Measurements from ENCODE around the gene SLC4A7.
A peak's percentile ranks its signal among the peaks of the same experiment; 100 is the strongest.
"Not testable (repeated sequence)": the region's sequence is repeated elsewhere in the genome, so short reads cannot be mapped to it uniquely, and the experiment has no call there.

The SLC4A7 gene

GRCh38 chr3:27484015-27484844 is at the start of gene SLC4A7:
Gene SLC4A7 (minus strand): TSS chr3:27484384. CDS start chr3:27484126, 258 bp downstream.
- peak; percentile 98 for DNase-seq (ENCODE audit: low read depth)

- DNase-seq (ENCODE audit: low read depth), result no peak
Observed at GRCh38 chr3:27533261-27533607, 49.0 kb upstream of the SLC4A7 start.

- DNase-seq (ENCODE audit: low read depth), result no peak
Observed at GRCh38 chr3:27532426-27533260, 48.5 kb upstream of the SLC4A7 start.

- DNase-seq (ENCODE audit: low read depth), result not testable (repeated sequence)
Observed at GRCh38 chr3:27531193-27531751, 47.1 kb upstream of the SLC4A7 start.

GRCh38 chr3:27528791-27529190 is 44.6 kb upstream of the SLC4A7 start:
- no peak for DNase-seq (ENCODE audit: low read depth)

GRCh38 chr3:27526614-27527315 is 42.6 kb upstream of the SLC4A7 start:
- DNase-seq (ENCODE audit: low read depth), result no peak

GRCh38 chr3:27521872-27522265 is 37.7 kb upstream of the SLC4A7 start:
- no peak for DNase-seq (ENCODE audit: low read depth)

- DNase-seq (ENCODE audit: low read depth), result no peak
Observed at GRCh38 chr3:27521179-27521871, 37.1 kb upstream of the SLC4A7 start.

GRCh38 chr3:27511724-27512422 is 27.7 kb upstream of the SLC4A7 start:
- DNase-seq (ENCODE audit: low read depth), result no peak

- no peak for DNase-seq (ENCODE audit: low read depth)
Observed at GRCh38 chr3:27509376-27509775, 25.2 kb upstream of the SLC4A7 start.

- DNase-seq (ENCODE audit: low read depth), result no peak
Observed at GRCh38 chr3:27508424-27508823, 24.2 kb upstream of the SLC4A7 start.

GRCh38 chr3:27507515-27508266 is 23.5 kb upstream of the SLC4A7 start:
- no peak for DNase-seq (ENCODE audit: low read depth)

GRCh38 chr3:27507111-27507510 is 22.9 kb upstream of the SLC4A7 start:
- no peak for DNase-seq (ENCODE audit: low read depth)

GRCh38 chr3:27504749-27505148 is 20.6 kb upstream of the SLC4A7 start:
- no peak for DNase-seq (ENCODE audit: low read depth)

- no peak for DNase-seq (ENCODE audit: low read depth)
Observed at GRCh38 chr3:27503526-27503925, 19.3 kb upstream of the SLC4A7 start.

GRCh38 chr3:27501759-27502158 is 17.6 kb upstream of the SLC4A7 start:
- no peak for DNase-seq (ENCODE audit: low read depth)

GRCh38 chr3:27500986-27501385 is 16.8 kb upstream of the SLC4A7 start:
- DNase-seq (ENCODE audit: low read depth), result no peak

GRCh38 chr3:27500035-27500434 is 15.9 kb upstream of the SLC4A7 start:
- no peak for DNase-seq (ENCODE audit: low read depth)

GRCh38 chr3:27494784-27495183 is 10.6 kb upstream of the SLC4A7 start:
- no peak for DNase-seq (ENCODE audit: low read depth)

GRCh38 chr3:27488821-27489220 is 4.6 kb upstream of the SLC4A7 start:
- DNase-seq (ENCODE audit: low read depth), result no peak
